GM18517 (cell line): ENCODE results near the gene REST.
"Not testable (repeated sequence)": the region's sequence is repeated elsewhere in the genome, so short reads cannot be mapped to it uniquely, and the experiment has no call there.

Experiments used
- ATAC-seq: cut with Tn5 transposase; IDR thresholded peaks from one replicate; pipeline ENCODE4 v1.9.1; 2021; ENCODE audit warnings: mild to moderate bottlenecking, moderate library complexity; ENCODE audit not compliant: unreplicated experiment

Gene REST

GRCh38 chr4:56908206-56909085 lies 746 bp downstream of the REST start:
- peak; percentile 66 for ATAC-seq

GRCh38 chr4:56909086-56909894 lies 1.6 kb downstream of the REST start:
- peak; percentile 27 for ATAC-seq

- ATAC-seq, result no peak
Observed at GRCh38 chr4:56910172-56910967, 2.7 kb downstream of the REST start.

- ATAC-seq, result no peak
Observed at GRCh38 chr4:56914336-56914735, 6.6 kb downstream of the REST start.

- ATAC-seq, result not testable (repeated sequence)
Observed at GRCh38 chr4:56914977-56915376, 7.3 kb downstream of the REST start.

GRCh38 chr4:56927196-56927595 lies 19.5 kb downstream of the REST start:
- ATAC-seq, result no peak

GRCh38 chr4:56930638-56931037 lies 22.9 kb downstream of the REST start:
- ATAC-seq, result no peak

GRCh38 chr4:56931924-56932323 lies 24.2 kb downstream of the REST start:
- no peak for ATAC-seq

- no peak for ATAC-seq
Observed at GRCh38 chr4:56937262-56937661, 29.6 kb downstream of the REST start.

- ATAC-seq, result not testable (repeated sequence)
Observed at GRCh38 chr4:56939826-56940225, 32.1 kb downstream of the REST start.

GRCh38 chr4:56940403-56940802 lies 32.7 kb downstream of the REST start:
- no peak for ATAC-seq

- no peak for ATAC-seq
Observed at GRCh38 chr4:56940971-56941370, 33.3 kb downstream of the REST start.

GRCh38 chr4:56941403-56941802 lies 33.7 kb downstream of the REST start:
- no peak for ATAC-seq

- no peak for ATAC-seq
Observed at GRCh38 chr4:56953680-56954520, 46.2 kb downstream of the REST start.

GRCh38 chr4:56958111-56958517 lies 50.4 kb downstream of the REST start:
- no peak for ATAC-seq

GRCh38 chr4:56959100-56959499 lies 51.4 kb downstream of the REST start:
- ATAC-seq, result no peak

- no peak for ATAC-seq
Observed at GRCh38 chr4:56961107-56961500, 53.4 kb downstream of the REST start.

- no peak for ATAC-seq
Observed at GRCh38 chr4:56971383-56971782, 63.7 kb downstream of the REST start.

- ATAC-seq, result no peak
Observed at GRCh38 chr4:56972389-56972788, 64.7 kb downstream of the REST start.

GRCh38 chr4:56972809-56973208 lies 65.1 kb downstream of the REST start:
- no peak for ATAC-seq
